ENCODE data around the gene TDRD10.

Gene TDRD10

GRCh38 chr1:154553056-154554030 lies 51.3 kb downstream of the TDRD10 start:
- no peak for DNase-seq (ENCODE audit: low read depth)

- no peak for DNase-seq (ENCODE audit: low read depth)
These were observed 54.4 kb downstream of the TDRD10 start for GRCh38 chr1:154556422-154556821.

- no peak for DNase-seq (ENCODE audit: low read depth)
These were observed 55.4 kb downstream of the TDRD10 start for GRCh38 chr1:154557248-154557938.

- no peak for DNase-seq (ENCODE audit: low read depth)
These were observed 56.1 kb downstream of the TDRD10 start, which contains the start of gene UBE2Q1 for GRCh38 chr1:154557939-154558719. TSS of gene UBE2Q1 (minus strand) at chr1:154558662. CDS start at chr1:154558553, 109 bp downstream.

GRCh38 chr1:154558720-154559465 lies 56.9 kb downstream of the TDRD10 start:
- peak; percentile 88 for DNase-seq (ENCODE audit: low read depth)

- DNase-seq (ENCODE audit: low read depth), result peak; percentile 72
These were observed 57.5 kb downstream of the TDRD10 start for GRCh38 chr1:154559466-154560044.

GRCh38 chr1:154565876-154566275 lies 63.9 kb downstream of the TDRD10 start:
- DNase-seq (ENCODE audit: low read depth), result no peak

- no peak for DNase-seq (ENCODE audit: low read depth)
These were observed 65.6 kb downstream of the TDRD10 start, which contains the start of gene CHRNB2 for GRCh38 chr1:154567386-154568156. TSS of gene CHRNB2 (plus strand) at chr1:154567778. CDS start at chr1:154568045, 267 bp downstream.

- no peak for DNase-seq (ENCODE audit: low read depth)
These were observed 66.3 kb downstream of the TDRD10 start for GRCh38 chr1:154568157-154568815.

GRCh38 chr1:154571244-154571963 lies 69.4 kb downstream of the TDRD10 start:
- no peak for DNase-seq (ENCODE audit: low read depth)

GRCh38 chr1:154571964-154572288 lies 69.9 kb downstream of the TDRD10 start:
- DNase-seq (ENCODE audit: low read depth), result no peak

- DNase-seq (ENCODE audit: low read depth), result no peak
These were observed 70.6 kb downstream of the TDRD10 start for GRCh38 chr1:154572468-154573167.

GRCh38 chr1:154573168-154573510 lies 71.1 kb downstream of the TDRD10 start:
- no peak for DNase-seq (ENCODE audit: low read depth)

- no peak for DNase-seq (ENCODE audit: low read depth)
These were observed 72.7 kb downstream of the TDRD10 start for GRCh38 chr1:154574716-154575115.

GRCh38 chr1:154575147-154575927 lies 73.3 kb downstream of the TDRD10 start:
- no peak for DNase-seq (ENCODE audit: low read depth)

GRCh38 chr1:154575951-154576566 lies 74.0 kb downstream of the TDRD10 start:
- DNase-seq (ENCODE audit: low read depth), result no peak

- no peak for DNase-seq (ENCODE audit: low read depth)
These were observed 75.5 kb downstream of the TDRD10 start for GRCh38 chr1:154577346-154578057.

Data from non-pigmented ciliary epithelial cell (primary cell).